Loucy (cell line): ENCODE data around the gene TAAR8.

Experiments
- H2AFZ ChIP-seq: fragments of 200-600 bp; sonication (generic); 2 replicates; pipeline ENCODE4 v1.6.0; 2016; ENCODE audit warnings: antibody characterized with exemption, mild to moderate bottlenecking, low read length, moderate library complexity
- H3F3A ChIP-seq: fragments of 200-600 bp; 2 replicates; pipeline ENCODE4 v1.6.0; 2016; ENCODE audit warnings: antibody characterized with exemption, low read depth, mild to moderate bottlenecking
- H3K27me3 ChIP-seq: fragments of 200-600 bp; sonication (generic); 2 replicates; pipeline ENCODE4 v1.6.1; 2014; ENCODE audit warnings: low read length, mild to moderate bottlenecking; ENCODE audit not compliant: insufficient read depth, poor library complexity, severe bottlenecking
- H3K36me3 ChIP-seq: fragments of 200-600 bp; sonication (generic); 2 replicates; pipeline ENCODE4 v1.6.1; 2016; ENCODE audit warnings: low read length; ENCODE audit not compliant: insufficient read depth
- H3K4me1 ChIP-seq: fragments of 200-600 bp; sonication (generic); 2 replicates; pipeline ENCODE4 v1.5.1; 2014; ENCODE audit warnings: low read length, mild to moderate bottlenecking; ENCODE audit not compliant: insufficient read depth, poor library complexity, severe bottlenecking
- H3K4me2 ChIP-seq: fragments of 200-600 bp; sonication (generic); 2 replicates; pipeline ENCODE4 v1.6.0; 2014; ENCODE audit warnings: antibody characterized with exemption, low read length, low read depth, mild to moderate bottlenecking; ENCODE audit not compliant: poor library complexity, severe bottlenecking
- H3K4me3 ChIP-seq: fragments of 200-600 bp; sonication (generic); 2 replicates; pipeline ENCODE4 v1.5.1; 2014; ENCODE audit warnings: low read length, mild to moderate bottlenecking, mixed read lengths; ENCODE audit not compliant: poor library complexity, severe bottlenecking
- H3K79me2 ChIP-seq: fragments of 200-600 bp; sonication (generic); 2 replicates; pipeline ENCODE4 v1.6.1; 2014; ENCODE audit warnings: low read length; ENCODE audit not compliant: insufficient read depth
- H3K9ac ChIP-seq: fragments of 200-600 bp; sonication (generic); 2 replicates; pipeline ENCODE4 v1.6.0; 2014; ENCODE audit warnings: mild to moderate bottlenecking, low read depth, low read length, moderate library complexity; ENCODE audit not compliant: poor library complexity, severe bottlenecking
- H3K9me2 ChIP-seq: fragments of 200-600 bp; sonication (generic); replicated peaks from 2 replicates; pipeline ENCODE4 v1.6.1; 2016; ENCODE audit warnings: low read depth, low read length, mixed read lengths
- H3K9me3 ChIP-seq: fragments of 200-600 bp; sonication (generic); 2 replicates; pipeline ENCODE4 v1.6.1; 2014; ENCODE audit warnings: mild to moderate bottlenecking, antibody characterized with exemption, low read length, low read depth; ENCODE audit not compliant: insufficient read depth
- H4K20me1 ChIP-seq: fragments of 200-600 bp; sonication (generic); 2 replicates; pipeline ENCODE4 v1.6.0; 2014; ENCODE audit warnings: antibody characterized with exemption, low read length, mild to moderate bottlenecking; ENCODE audit not compliant: insufficient read depth, poor library complexity, severe bottlenecking
- EZH2phosphoT487 ChIP-seq: fragments of 200-600 bp; IDR thresholded peaks from 2 replicates; pipeline ENCODE4 v1.6.1; 2018; ENCODE audit warnings: antibody characterized with exemption, mild to moderate bottlenecking, moderate library complexity, borderline replicate concordance
- TF ChIP-seq, protein P1 (sequence below): fragments of 200-600 bp; sonication (generic); conservative IDR thresholded peaks from 2 replicates; pipeline ENCODE4 v1.5.1; 2014; ENCODE audit warnings: mild to moderate bottlenecking, antibody characterized with exemption, low read length

Gene TAAR8

DNA sequence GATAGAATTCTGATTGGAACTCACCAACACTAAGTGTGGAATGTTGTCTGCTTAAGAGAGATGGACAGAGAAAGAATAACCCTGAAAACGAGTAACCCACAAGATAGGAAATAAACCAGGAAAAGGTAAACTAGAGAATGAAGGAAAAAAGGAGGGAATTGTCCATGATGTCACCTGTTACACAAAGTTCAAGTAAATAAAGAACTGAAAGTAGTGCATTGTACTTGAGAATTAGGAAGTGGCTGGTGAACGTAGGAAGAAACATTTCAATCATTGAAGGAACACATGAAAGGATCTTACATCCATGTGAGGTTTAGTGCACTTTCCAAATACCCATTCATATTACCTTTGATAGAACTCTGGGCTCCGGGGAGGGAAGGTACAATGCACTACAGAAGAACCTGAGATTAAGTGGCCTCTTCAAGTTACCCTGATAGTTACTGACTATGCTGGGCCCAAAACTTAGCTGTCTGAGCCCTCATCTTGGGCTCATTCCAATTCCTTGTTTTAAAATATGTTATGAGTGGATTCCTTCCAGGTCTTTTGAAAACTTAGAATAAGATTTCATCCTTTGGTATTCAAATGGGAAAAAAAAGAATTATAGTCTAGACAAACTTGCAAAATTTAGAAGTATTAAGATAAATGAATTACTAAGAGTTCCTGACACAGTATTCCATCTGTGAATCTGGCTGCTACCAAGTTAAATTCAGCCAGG lies 38.5 kb upstream of the TAAR8 start:
- no peaks in the 10 kb centered on the region for H4K20me1 ChIP-seq
- TF ChIP-seq, protein P1, sequence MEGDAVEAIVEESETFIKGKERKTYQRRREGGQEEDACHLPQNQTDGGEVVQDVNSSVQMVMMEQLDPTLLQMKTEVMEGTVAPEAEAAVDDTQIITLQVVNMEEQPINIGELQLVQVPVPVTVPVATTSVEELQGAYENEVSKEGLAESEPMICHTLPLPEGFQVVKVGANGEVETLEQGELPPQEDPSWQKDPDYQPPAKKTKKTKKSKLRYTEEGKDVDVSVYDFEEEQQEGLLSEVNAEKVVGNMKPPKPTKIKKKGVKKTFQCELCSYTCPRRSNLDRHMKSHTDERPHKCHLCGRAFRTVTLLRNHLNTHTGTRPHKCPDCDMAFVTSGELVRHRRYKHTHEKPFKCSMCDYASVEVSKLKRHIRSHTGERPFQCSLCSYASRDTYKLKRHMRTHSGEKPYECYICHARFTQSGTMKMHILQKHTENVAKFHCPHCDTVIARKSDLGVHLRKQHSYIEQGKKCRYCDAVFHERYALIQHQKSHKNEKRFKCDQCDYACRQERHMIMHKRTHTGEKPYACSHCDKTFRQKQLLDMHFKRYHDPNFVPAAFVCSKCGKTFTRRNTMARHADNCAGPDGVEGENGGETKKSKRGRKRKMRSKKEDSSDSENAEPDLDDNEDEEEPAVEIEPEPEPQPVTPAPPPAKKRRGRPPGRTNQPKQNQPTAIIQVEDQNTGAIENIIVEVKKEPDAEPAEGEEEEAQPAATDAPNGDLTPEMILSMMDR, result no peak
- no peak for TF ChIP-seq EZH2phosphoT487
- H2AFZ ChIP-seq, result no peak overlapping the region
- H3K27me3 ChIP-seq, result no peaks in the 10 kb centered on the region
- H3K4me3 ChIP-seq, result no peak overlapping the region
- H3K9me2 ChIP-seq, result no peaks in the 10 kb centered on the region
- H3K9ac ChIP-seq, result no peak overlapping the region
- H3K79me2 ChIP-seq, result no peaks in the 10 kb centered on the region
- no peak overlapping the region for H3K4me2 ChIP-seq
- H3F3A ChIP-seq, result no peaks in the 10 kb centered on the region
- no peaks in the 10 kb centered on the region for H3K9me3 ChIP-seq
- no peaks in the 10 kb centered on the region for H3K4me1 ChIP-seq
- no peaks in the 10 kb centered on the region for H3K36me3 ChIP-seq

DNA sequence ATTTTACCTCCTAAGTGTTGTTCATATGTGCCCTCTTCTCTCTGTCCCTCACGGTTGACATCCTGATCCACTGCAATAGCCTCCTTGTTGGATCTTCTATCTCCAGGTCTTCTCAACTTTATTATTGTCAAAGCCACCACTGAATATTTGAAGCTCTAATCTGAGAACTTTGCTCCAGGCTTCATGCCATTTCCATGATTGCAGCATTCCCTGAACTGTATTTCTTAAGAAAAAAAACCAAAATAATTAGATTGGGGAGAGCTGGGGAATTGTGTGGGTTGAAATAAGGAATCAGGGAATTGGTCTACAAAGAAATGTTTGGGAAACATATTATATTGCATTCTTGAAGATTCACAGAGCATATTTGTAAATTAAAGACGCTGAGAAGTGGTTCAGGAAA lies 37.1 kb upstream of the TAAR8 start:
- Histone ChIP-seq H3K27me3 (no peaks in the 10 kb centered on the region), H3K4me3 (no peak overlapping the region), H3K4me2 (no peak overlapping the region), H3K9me3 (no peaks in the 10 kb centered on the region), H2AFZ (no peak overlapping the region), H3K79me2 (no peaks in the 10 kb centered on the region), H3K9ac (no peak overlapping the region), H3F3A (no peaks in the 10 kb centered on the region), H3K9me2 (no peaks in the 10 kb centered on the region), H4K20me1 (no peaks in the 10 kb centered on the region), H3K36me3 (no peaks in the 10 kb centered on the region), H3K4me1 (no peaks in the 10 kb centered on the region)
- TF ChIP-seq EZH2phosphoT487, result no peak
- TF ChIP-seq, protein P1, result no peak

DNA sequence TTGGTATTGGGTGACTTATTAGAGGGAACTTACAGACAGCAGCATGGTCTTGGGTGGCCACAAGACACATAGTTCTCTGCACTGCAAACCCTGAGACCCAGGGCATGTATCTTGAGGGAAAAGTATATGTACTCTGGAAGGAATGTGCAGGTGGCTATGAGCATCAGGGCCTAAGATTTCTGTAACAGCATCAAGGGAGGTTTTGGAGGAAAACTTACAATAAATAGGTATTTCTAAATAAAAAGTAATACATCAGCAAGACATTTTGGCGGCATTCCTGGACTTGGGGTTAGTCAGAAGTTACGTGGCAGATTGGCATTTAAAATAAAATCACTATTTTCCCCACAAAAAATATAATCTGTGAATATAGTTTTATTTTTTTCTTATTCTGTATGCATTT lies 31.5 kb upstream of the TAAR8 start:
- Histone ChIP-seq H3K4me1 (no peaks in the 10 kb centered on the region), H2AFZ (no peak overlapping the region), H3K4me2 (no peak overlapping the region), H3K4me3 (no peak overlapping the region), H3F3A (no peaks in the 10 kb centered on the region), H4K20me1 (no peaks in the 10 kb centered on the region), H3K27me3 (no peaks in the 10 kb centered on the region), H3K9me3 (no peaks in the 10 kb centered on the region), H3K9me2 (no peaks in the 10 kb centered on the region), H3K79me2 (no peaks in the 10 kb centered on the region), H3K9ac (no peak overlapping the region), H3K36me3 (no peaks in the 10 kb centered on the region)
- TF ChIP-seq EZH2phosphoT487, result no peak
- TF ChIP-seq, protein P1, result no peak
